ENCODE results near the gene FARSB.

GRCh38 chr2:222572751-222573174, 83.1 kb downstream of the FARSB start:
- no peak for TF ChIP-seq CTCF (IDR thresholded peaks at IDR 0.05; ENCODE audit: insufficient read depth, low read depth, low read length)
- TF ChIP-seq EZH2 (IDR thresholded peaks at IDR 0.05; ENCODE audit: insufficient read depth, low read length) = no peak
